HG03460 (cell line): ENCODE results near the gene TFB2M.
"Not testable (repeated sequence)": the region's sequence is repeated elsewhere in the genome, so short reads cannot be mapped to it uniquely, and the experiment has no call there.

Source experiments
- ATAC-seq: cut with Tn5 transposase; IDR thresholded peaks from one replicate; pipeline ENCODE4 v1.9.1; 2021; ENCODE audit not compliant: unreplicated experiment

Gene TFB2M

GRCh38 chr1:246583056-246583440 is 17.0 kb upstream of the TFB2M start:
- ATAC-seq: no peak

GRCh38 chr1:246582301-246583055 is 16.4 kb upstream of the TFB2M start:
- no peak for ATAC-seq

- no peak for ATAC-seq
These were observed 14.7 kb upstream of the TFB2M start for GRCh38 chr1:246580497-246581370.

- peak; percentile 79 for ATAC-seq
These were observed 13.8 kb upstream of the TFB2M start for GRCh38 chr1:246579818-246580217.

DNA sequence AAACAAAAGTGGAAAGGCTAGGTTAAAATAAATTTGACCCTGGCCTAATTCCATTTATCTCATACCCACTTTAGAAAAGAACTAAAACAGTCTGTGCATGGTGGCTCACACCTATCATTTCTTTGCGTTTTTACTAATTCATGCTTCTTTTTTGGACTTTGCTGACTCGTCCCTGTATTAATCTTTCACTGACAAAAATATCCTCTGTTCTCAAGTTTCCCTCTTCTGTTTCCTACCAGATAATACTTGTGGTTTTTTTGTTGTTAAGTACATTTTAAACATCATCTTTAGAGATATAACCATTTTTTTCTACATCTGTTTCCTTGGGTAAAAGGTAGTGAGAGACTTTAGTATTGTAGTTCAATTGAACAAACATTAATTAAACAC is 11.7 kb upstream of the TFB2M start:
- ATAC-seq: no peak

GRCh38 chr1:246577082-246577719 is 11.1 kb upstream of the TFB2M start:
- no peak for ATAC-seq

DNA sequence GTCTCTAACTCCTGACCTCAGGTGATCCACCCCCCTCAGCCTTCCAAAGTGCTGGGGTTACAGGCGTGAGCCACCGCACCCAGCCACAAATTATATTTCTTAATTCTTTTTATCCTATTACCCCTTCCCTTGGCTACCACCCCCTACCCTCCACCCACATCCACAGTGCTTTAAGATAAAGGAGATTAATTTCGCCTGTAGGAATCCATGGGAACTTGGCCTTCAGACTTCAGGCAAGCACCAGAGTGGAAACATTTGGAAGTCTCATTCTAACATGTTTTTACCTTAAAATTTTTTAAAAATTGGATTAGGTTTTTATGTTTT is 10.6 kb upstream of the TFB2M start:
- no peak for ATAC-seq

GRCh38 chr1:246573491-246573890 is 7.4 kb upstream of the TFB2M start:
- no peak for ATAC-seq

DNA sequence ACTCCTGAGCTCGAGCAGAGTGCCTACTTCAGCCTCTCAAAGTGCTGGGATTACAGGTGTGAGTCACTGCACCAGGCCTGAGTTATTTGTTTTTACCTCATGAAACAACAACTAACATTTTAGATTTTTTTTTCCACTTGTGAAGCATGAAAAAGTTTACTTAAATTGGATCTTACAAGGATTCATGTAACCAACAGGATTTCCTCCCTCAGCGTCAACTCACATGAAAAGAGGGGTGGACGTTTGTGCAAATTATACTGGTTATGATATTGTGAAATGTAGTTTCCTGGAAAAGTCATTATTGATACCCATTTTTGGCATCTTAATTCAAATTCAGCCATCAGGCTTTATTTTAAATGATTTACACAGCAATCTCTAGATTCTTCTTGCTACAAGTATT is 6.7 kb upstream of the TFB2M start:
- no peak for ATAC-seq

DNA sequence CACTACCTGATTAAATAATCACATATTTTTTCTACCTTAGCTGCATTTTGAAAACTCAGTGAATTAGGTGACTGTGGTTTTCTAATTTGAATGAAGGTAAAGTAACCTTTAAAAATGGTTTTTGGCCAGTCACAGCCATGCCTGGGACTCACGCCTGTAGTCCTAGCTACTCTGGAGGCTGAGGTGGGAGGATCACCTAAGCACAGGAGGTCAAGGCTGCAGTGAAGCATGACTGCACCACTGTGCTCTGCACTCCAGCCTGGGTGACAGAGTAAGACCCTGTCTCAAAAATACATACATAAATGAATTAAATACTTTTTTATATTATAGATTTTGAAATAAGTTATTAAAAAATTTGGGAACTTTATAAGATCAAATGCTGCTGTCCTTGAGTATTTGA is 5.9 kb upstream of the TFB2M start:
- ATAC-seq: no peak

GRCh38 chr1:246571309-246571708 is 5.2 kb upstream of the TFB2M start:
- ATAC-seq: not testable (repeated sequence)

DNA sequence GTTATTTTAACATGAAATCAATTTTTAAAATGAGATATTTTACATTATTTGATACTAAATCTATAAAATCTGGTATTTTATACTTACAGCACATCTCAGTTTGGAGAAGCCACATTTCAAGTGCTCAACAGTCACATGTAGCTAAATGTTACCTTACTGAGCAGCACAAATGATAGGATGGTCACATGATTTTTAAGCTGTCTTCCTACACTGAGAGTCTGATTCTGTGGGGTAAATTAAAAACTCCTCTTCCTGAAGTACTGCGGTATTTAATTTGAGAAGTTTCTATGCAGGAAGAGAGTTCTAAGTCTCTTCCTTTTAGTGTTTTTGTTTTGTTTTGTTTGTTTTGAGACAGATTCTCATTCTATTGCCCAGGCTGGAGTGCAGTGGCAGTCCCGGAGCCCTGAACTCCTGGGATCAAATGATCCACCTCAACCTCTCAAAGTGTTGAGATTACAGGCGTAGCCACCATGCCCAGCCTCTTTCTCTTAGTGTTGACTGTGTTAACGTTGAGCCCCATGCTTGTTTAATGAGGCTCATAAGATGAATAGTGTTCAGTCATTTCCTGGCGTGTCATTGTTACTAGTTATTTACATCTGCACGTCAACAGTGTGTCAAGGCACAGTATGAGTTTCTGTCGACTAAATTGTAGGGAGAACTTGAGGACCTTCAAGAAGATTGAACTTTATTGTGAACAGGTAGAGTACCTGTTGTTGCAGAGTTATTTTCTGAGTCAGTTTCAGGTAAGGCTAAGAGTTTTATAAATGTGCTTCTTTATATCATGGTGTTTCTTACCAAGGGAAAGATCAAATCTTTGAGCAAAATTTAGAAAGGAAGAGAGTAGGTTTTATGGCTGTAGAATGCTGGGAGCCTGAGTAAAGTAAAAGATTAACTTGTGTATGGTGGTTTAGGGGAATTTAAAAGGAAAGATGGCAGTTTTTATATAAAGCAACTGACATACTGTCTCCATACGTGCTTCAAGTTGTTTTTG is 3.5 kb upstream of the TFB2M start:
- ATAC-seq: no peak

GRCh38 chr1:246567646-246568235 is 1.7 kb upstream of the TFB2M start:
- ATAC-seq: no peak

DNA sequence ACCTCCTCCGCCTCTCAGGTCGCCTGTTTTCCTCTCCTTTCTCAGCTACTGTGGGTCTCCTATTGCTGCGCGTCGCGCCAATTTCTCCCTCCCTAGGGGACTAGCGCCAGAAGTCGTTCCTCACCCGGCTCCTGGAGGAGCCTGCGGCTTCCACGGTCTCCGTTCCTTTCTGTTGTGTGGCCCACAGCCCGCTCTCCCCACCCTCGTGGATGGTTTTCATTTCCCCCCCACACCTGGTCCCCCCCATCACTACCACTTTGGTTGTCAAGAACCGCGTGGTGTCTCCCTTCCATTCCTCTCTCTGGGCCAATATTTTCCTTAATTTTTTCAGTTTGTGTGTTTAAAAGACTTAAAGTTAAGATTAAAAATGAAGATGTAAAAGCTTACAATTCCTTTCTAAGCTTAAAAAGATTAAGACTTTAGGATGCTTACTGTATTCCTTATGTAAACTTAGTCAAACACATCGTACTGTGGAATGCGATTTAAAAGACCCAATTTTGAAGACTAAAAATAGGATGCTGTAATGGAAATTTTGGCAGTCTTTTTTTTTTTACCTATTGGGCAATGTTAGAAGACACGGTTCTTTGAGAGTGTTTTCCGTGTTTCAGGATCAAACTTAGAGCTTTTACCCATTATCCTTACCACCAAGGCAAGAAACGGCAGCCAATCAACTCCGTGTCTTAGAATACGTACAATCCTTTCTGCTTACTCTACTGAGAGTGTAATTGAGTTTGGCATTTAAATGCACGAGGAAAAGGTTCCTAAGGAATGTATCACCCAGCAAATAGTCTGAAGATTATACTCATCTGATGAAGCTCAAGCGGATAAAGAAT is 968 bp upstream of the TFB2M start:
- ATAC-seq: peak; percentile 24

- no peak for ATAC-seq
These were observed 322 bp downstream of the TFB2M start for GRCh38 chr1:246565751-246566127.

DNA sequence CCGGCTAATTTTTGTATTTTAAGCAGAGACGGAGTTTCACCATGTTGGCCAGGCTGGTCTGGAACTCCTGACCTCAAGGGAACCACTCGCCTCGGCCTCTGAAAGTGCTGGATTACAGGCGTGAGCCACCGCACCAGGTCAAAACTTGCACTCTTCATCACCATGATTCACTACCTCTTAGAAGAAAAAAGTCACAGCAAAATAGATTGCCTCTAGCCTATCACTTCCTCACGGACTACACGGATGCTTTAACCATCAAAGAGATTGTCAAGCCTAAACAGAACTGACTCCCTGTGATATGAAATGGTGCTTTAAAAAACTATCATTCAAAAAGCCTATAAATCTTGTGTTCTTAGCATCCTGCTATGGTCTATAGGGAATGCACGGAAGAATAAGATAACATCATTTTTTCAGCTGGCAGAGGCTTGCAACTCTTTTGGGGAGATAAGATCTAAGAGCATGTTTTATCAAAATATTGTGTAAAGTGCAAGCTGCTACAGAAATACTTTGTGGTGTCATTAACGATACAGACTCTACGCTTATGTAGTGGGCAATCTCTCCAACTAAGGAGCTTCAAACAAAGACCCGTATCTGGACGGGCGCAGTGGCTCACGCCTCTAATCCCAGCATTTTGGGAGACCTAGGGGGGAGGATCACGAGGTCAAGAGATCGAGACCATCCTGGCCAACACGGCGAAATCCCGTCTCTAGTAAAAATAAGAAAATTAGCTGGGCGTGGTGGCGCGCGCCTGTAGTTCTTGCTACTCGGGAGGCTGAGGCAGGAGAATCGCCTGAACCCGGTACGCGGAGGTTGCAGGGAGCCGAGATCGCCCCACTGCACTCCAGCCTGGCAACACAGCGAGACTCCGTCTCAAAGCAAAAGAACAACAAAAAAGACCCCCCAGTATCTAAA is 966 bp downstream of the TFB2M start:
- ATAC-seq: no peak

GRCh38 chr1:246560833-246561232 is 5.2 kb downstream of the TFB2M start:
- ATAC-seq: not testable (repeated sequence)

DNA sequence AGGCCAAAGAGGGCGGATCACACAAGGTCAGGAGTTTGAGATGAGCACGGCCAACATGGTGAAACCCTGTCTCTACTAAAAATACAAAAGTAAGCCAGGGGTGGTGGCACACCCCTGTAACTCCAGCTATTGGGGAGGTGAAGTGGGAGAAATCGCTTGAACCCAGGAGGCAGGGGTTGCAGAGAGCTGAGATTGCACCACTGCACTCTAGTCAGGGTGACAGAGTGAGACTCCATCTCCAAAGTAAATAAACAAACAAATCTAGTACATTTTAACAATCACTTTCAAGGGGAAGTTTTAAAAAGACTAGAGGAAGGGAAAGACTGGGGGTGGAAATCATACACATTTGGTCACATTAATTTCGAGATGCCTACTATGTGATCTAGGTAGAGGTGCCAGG is 6.8 kb downstream of the TFB2M start:
- ATAC-seq: no peak

DNA sequence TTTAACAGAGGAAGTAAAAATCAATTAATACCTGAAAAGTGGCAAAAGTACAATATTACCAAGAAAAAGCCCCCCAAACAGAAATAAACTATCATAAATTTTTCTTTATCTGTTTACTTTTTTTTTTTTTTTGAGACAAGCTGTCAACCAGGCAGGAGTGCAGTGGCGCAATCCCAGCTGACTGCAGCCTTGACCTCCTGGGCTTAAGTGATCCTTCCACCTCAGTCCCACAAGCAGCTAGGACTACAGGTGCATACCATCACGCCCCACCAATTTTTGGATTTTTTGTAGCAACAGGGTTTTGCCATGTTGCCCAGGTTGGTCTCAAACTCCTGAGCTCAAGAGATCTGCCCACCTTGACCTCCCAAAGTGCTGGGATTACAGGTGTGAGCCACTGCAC is 8.0 kb downstream of the TFB2M start:
- ATAC-seq: no peak
